HepG2 (cell line): ENCODE data around the gene AMPD2. TPM values are rescaled to one million over a fixed set of nuclear protein-coding genes. Genes with fewer than 3 reads are reported as not detected.

Experiments used
- AKAP8 ChIP-seq: sonication (generic); formaldehyde crosslinking; IDR thresholded peaks from 2 replicates; pipeline ENCODE4 v1.5.1; 2020; ENCODE audit warnings: mild to moderate bottlenecking, missing genetic modification reagents
- CBFB ChIP-seq: sonication (generic); formaldehyde crosslinking; IDR thresholded peaks from 2 replicates; pipeline ENCODE4 v1.4.0; 2020; ENCODE audit warnings: missing genetic modification reagents
- CEBPB ChIP-seq: IDR thresholded peaks from 2 replicates; pipeline ENCODE4 v1.6.1; 2011; ENCODE audit warnings: low read depth, low read length, improper control_type of control experiment, borderline replicate concordance
- GABPB1 ChIP-seq: IDR thresholded peaks from 2 replicates; pipeline ENCODE4 v1.6.1; 2016; ENCODE audit warnings: mild to moderate bottlenecking, missing genetic modification reagents, moderate library complexity, missing compliant biosample characterization
- GATAD2A ChIP-seq: IDR thresholded peaks from 2 replicates; pipeline ENCODE4 v1.6.1; 2016
- GLI4 ChIP-seq: sonication (generic); formaldehyde crosslinking; IDR thresholded peaks from 2 replicates; pipeline ENCODE4 v1.5.1; 2020; ENCODE audit warnings: missing genetic modification reagents, mild to moderate bottlenecking, moderate library complexity, borderline replicate concordance
- HMGA1 ChIP-seq: sonication (generic); formaldehyde crosslinking; conservative IDR thresholded peaks from 2 replicates; pipeline ENCODE4 v1.4.0; 2020; ENCODE audit warnings: missing genetic modification reagents
- MLLT10 ChIP-seq: sonication (generic); formaldehyde crosslinking; IDR thresholded peaks from 2 replicates; pipeline ENCODE4 v1.4.0; 2020; ENCODE audit warnings: missing genetic modification reagents
- PRDM10 ChIP-seq: sonication (generic); formaldehyde crosslinking; IDR thresholded peaks from 2 replicates; pipeline ENCODE4 v1.4.0; 2020; ENCODE audit warnings: low read depth, missing genetic modification reagents
- REPIN1 ChIP-seq: sonication (generic); formaldehyde crosslinking; IDR thresholded peaks from 2 replicates; pipeline ENCODE4 v1.8.0; 2022; ENCODE audit warnings: missing genetic modification reagents, low read depth, mild to moderate bottlenecking, borderline replicate concordance
- RFX5 ChIP-seq: IDR thresholded peaks from 2 replicates; pipeline ENCODE4 v1.6.1; 2011; ENCODE audit warnings: low read depth, low read length, improper control_type of control experiment
- RXRB ChIP-seq: IDR thresholded peaks from 2 replicates; pipeline ENCODE4 v1.6.1; 2016; ENCODE audit warnings: borderline replicate concordance, missing genetic modification reagents, missing compliant biosample characterization
- SNRNP70 ChIP-seq: fragments of 200-400 bp; formaldehyde crosslinking; IDR thresholded peaks from 2 replicates; pipeline ENCODE4 v1.6.1; 2017; ENCODE audit warnings: mild to moderate bottlenecking, low read depth, low read length, moderate library complexity
- SRY ChIP-seq: sonication (generic); formaldehyde crosslinking; IDR thresholded peaks from 2 replicates; pipeline ENCODE4 v1.8.0; 2022; ENCODE audit warnings: mild to moderate bottlenecking, missing genetic modification reagents
- WIZ ChIP-seq: sonication (generic); formaldehyde crosslinking; IDR thresholded peaks from 2 replicates; pipeline ENCODE4 v1.5.1; 2020; ENCODE audit warnings: mild to moderate bottlenecking, missing genetic modification reagents
- ZBTB20 ChIP-seq: sonication (generic); formaldehyde crosslinking; IDR thresholded peaks from 2 replicates; pipeline ENCODE4 v1.8.1; 2023; ENCODE audit warnings: missing genetic modification reagents, low read depth, mild to moderate bottlenecking, borderline replicate concordance
- ZNF235 ChIP-seq: sonication (generic); formaldehyde crosslinking; IDR thresholded peaks from 2 replicates; pipeline ENCODE4 v1.8.1; 2023; ENCODE audit warnings: mild to moderate bottlenecking, missing genetic modification reagents, borderline replicate concordance
- ZNF446 ChIP-seq: sonication (generic); formaldehyde crosslinking; IDR thresholded peaks from 2 replicates; pipeline ENCODE4 v1.5.0; 2020; ENCODE audit warnings: mild to moderate bottlenecking, missing genetic modification reagents
- ZNF503 ChIP-seq: sonication (generic); formaldehyde crosslinking; IDR thresholded peaks from 2 replicates; pipeline ENCODE4 v1.4.0; 2020; ENCODE audit warnings: missing genetic modification reagents
- ZNF556 ChIP-seq: sonication (generic); formaldehyde crosslinking; IDR thresholded peaks from 2 replicates; pipeline ENCODE4 v1.4.0; 2020; ENCODE audit warnings: mild to moderate bottlenecking, missing genetic modification reagents, borderline replicate concordance
- ZNF569 ChIP-seq: sonication (generic); formaldehyde crosslinking; IDR thresholded peaks from 2 replicates; pipeline ENCODE4 v1.5.0; 2020; ENCODE audit warnings: mild to moderate bottlenecking, missing genetic modification reagents, moderate library complexity, borderline replicate concordance
- ZNF572 ChIP-seq: sonication (generic); formaldehyde crosslinking; IDR thresholded peaks from 2 replicates; pipeline ENCODE4 v1.5.1; 2020; ENCODE audit warnings: mild to moderate bottlenecking, missing genetic modification reagents
- ZNF674 ChIP-seq: sonication (generic); formaldehyde crosslinking; IDR thresholded peaks from 2 replicates; pipeline ENCODE4 v1.5.0; 2020; ENCODE audit warnings: low read depth, mild to moderate bottlenecking, missing genetic modification reagents
- ZNF773 ChIP-seq: sonication (generic); formaldehyde crosslinking; IDR thresholded peaks from 2 replicates; pipeline ENCODE4 v1.4.0; 2020; ENCODE audit warnings: missing genetic modification reagents, borderline replicate concordance
- polyA plus RNA-seq, 8 experiments: library from polyadenylated mRNA; depleted of rRNA in 3 of 8; stranded (reverse) in 7 of 8; unstranded in 1 of 8; fragments of >200 nt; fragmentation: Illumina TruSeq in 4 of 8; extraction: Trizol in 4 of 8; gene quantifications; 2 replicates each; pipeline versions ENCODE4 v1.2.1 to v1.2.3, GENCODE V29; 2011 to 2016; ENCODE audit warnings: low read depth in 4 of 8, missing spikeins in 1 of 8, mixed read lengths in 1 of 8; ENCODE audit not compliant: insufficient read depth in 1 of 8
- total RNA-seq, 5 experiments: library from RNA; depleted of rRNA; stranded (reverse); fragments of >200 nt; fragmentation: Illumina TruSeq; extraction: Trizol; gene quantifications; 2 replicates each; pipeline ENCODE4 v1.2.3, GENCODE V29; 2016; ENCODE audit warnings: low read depth in 1 of 5
- TF ChIP-seq, protein P1 (sequence below): sonication (generic); formaldehyde crosslinking; IDR thresholded peaks from 2 replicates; pipeline ENCODE4 v1.4.0; 2020; ENCODE audit warnings: mild to moderate bottlenecking, missing genetic modification reagents

The AMPD2 gene
- total and polyA plus RNA-seq, 2 of the 13 experiments (the other 11 are each of a cell fraction or from before 2014, with no cell fraction given): 62.3 to 82.0 TPM

DNA sequence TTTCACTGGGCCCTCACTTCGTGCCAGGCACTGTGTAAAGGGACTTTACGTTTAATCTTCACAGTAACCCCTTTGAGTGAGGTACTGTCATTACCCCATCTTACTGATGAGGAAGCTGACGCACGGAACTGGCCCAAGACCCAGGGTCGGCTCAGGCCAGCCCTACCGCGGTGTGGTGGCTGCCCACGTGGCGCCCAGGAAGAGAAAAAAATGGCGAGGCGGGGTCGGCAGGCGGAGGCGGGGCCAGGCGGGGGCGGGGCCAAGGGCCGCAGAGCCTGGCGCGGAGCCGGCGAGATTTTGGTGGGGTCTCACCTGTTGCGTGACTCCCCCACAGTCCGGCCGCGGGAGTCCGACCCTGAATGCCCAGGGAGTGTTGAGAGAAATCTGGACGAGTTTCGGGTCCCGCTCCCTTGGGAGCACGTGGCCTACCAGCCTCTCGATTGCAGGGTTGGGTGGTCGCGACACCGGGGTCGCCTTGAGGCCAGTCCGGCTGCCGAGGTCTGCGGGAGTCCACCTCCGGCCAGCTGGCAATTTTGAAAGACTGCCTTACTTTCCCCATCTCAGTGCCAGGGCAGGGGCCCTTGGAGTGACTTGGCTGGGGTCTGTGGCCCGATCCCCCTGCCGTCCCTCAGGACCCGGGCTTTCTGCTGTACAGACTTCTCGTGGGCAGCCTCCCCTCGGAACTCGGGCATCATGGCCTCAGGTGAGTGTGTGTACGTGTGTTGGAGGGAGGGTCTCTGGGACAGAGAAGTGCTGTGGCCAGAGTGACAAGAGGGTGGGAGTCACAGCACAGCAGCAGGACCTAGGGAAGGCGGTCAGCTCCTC lies at the start of gene AMPD2, which contains the start of gene GNAT2 (continued):
- TF ChIP-seq CBFB (CRISPR knock-in tag) (0 out of 2 replicates have a peak, but pooled peaks have one; percentile 48), ZNF235 (no peak), ZBTB20 (CRISPR knock-in tag) (0 out of 2 replicates have a peak, but pooled peaks have one; percentile 25), SNRNP70 (no peak), WIZ (CRISPR knock-in tag) (no peak), RFX5 (no peak), SRY (CRISPR knock-in tag) (no peak; the same call in 1 of the 2 replicates), MLLT10 (CRISPR knock-in tag) (no peak), ZNF674 (CRISPR knock-in tag) (no peak; the same call in 1 of the 2 replicates), PRDM10 (peak; percentile 39; the same call in 1 of the 2 replicates), ZNF572 (peak; percentile 73; the same call in 1 of the 2 replicates), GABPB1 (CRISPR knock-in tag) (peak; percentile 76), CEBPB (no peak), HMGA1 (no peak), AKAP8 (CRISPR knock-in tag) (no peak; the same call in 1 of the 2 replicates), ZNF569 (CRISPR knock-in tag) (no peak), RXRB (CRISPR knock-in tag) (peak; percentile 88), ZNF556 (CRISPR knock-in tag) (no peak), ZNF446 (CRISPR knock-in tag) (0 out of 2 replicates have a peak, but pooled peaks have one; percentile 17), REPIN1 (CRISPR knock-in tag) (no peak), ZNF503 (CRISPR knock-in tag) (no peak), GATAD2A (CRISPR knock-in tag) (no peak), ZNF773 (CRISPR knock-in tag) (peak; percentile 56; the same call in 1 of the 2 replicates), GLI4 (CRISPR knock-in tag) (no peak; the same call in 1 of the 2 replicates)
- TF ChIP-seq, protein P1, sequence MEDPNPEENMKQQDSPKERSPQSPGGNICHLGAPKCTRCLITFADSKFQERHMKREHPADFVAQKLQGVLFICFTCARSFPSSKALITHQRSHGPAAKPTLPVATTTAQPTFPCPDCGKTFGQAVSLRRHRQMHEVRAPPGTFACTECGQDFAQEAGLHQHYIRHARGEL: no peak; the same call in 1 of the 2 replicates
